K562 (cell line): ENCODE data around the gene SLC17A9. TPM values are rescaled to one million over a fixed set of nuclear protein-coding genes. Genes with fewer than 3 reads are reported as not detected.

Experiments used
- ATAC-seq: fragments of 200-7000 bp; cut with Tn5 transposase; 3 replicates; pipeline ENCODE4 v1.9.1; 2020; ENCODE audit warnings: moderate library complexity
- BruUV-seq: library from RNA; stranded (reverse); fragments of 400-500 nt; replicated peaks from 2 replicates; lab custom pipeline; 2021; lab: Mats Ljungman, UMichigan
- CTCF ChIA-PET: fragments of 300-600 bp; formaldehyde crosslinking; extraction: SDS; loops from one replicate; lab custom pipeline; 2021; ENCODE audit warnings: low intra/inter-chr PET ratio; lab: Yijun Ruan, JAX
- POLR2A ChIA-PET: fragments of 300-600, 350-650 bp; sonication (Branson Sonifier 250); formaldehyde crosslinking; extraction: SDS; loops from one replicate; lab custom pipeline; 2021; ENCODE audit warnings: antibody characterized with exemption, inconsistent platforms; lab: Yijun Ruan, JAX
- DNase-seq, 4 experiments: peaks; one replicate each; pipeline versions ENCODE4 v3.0.0 to v3.0.0-alpha.2; 2011 to 2018; ENCODE audit warnings: low spot score in 3 of 4, mixed read lengths in 3 of 4; ENCODE audit errors: extremely low read depth in 1 of 4
- FAIRE-seq: peaks from 2 replicates; lab custom pipeline; 2011; peaks lifted over from hg19 to GRCh38; lab: Jason Lieb, UNC
- H2AFZ ChIP-seq: 2 replicates; pipeline ENCODE4 v1.6.0; 2011; ENCODE audit warnings: low read depth, low read length, control low read depth, inconsistent platforms
- H3K27ac ChIP-seq: fragments of 200-600 bp; 3 replicates; pipeline ENCODE4 v1.8.0; 2011; ENCODE audit warnings: low read depth, mild to moderate bottlenecking, control low read depth, inconsistent platforms, low read length, moderate library complexity, mixed read lengths; ENCODE audit errors: extremely low read depth
- H3K27me3 ChIP-seq, 2 experiments: fragments of 300-600 bp in 1 of 2; 2 replicates in 1 of 2; 3 replicates in 1 of 2; pipeline versions ENCODE4 v1.6.0 to v1.8.0; 2011; ENCODE audit warnings: inconsistent platforms in 2 of 2, low read length in 2 of 2, mild to moderate bottlenecking in 1 of 2, mixed read lengths in 1 of 2, moderate library complexity in 1 of 2; ENCODE audit not compliant: control insufficient read depth in 2 of 2, insufficient read depth in 2 of 2
- H3K36me3 ChIP-seq: fragments of 300-600 bp; 3 replicates; pipeline ENCODE4 v1.8.0; 2011; ENCODE audit warnings: mild to moderate bottlenecking, low read length, inconsistent platforms; ENCODE audit not compliant: control insufficient read depth, insufficient read depth
- H3K4me1 ChIP-seq, 2 experiments: fragments of 200-600 bp in 1 of 2; replicated peaks in 1 of 2; 2 replicates in 1 of 2; 3 replicates in 1 of 2; pipeline versions ENCODE4 v1.5.1 to v1.8.0; 2011; ENCODE audit warnings: inconsistent platforms in 2 of 2, low read length in 2 of 2, mild to moderate bottlenecking in 1 of 2, mixed read lengths in 1 of 2, moderate library complexity in 1 of 2; ENCODE audit not compliant: control insufficient read depth in 2 of 2, insufficient read depth in 2 of 2
- H3K4me2 ChIP-seq: 2 replicates; pipeline ENCODE4 v1.6.1; 2011; ENCODE audit warnings: low read length, control low read depth, inconsistent platforms, mixed read lengths; ENCODE audit not compliant: insufficient read depth
- H3K4me3 ChIP-seq: fragments of 200-600 bp; sonication (generic), shearing (Covaris generic); 2 replicates; pipeline ENCODE4 v1.5.1; 2016; ENCODE audit warnings: control low read depth, inconsistent platforms
- H3K79me2 ChIP-seq: fragments of 200-600 bp; 3 replicates; pipeline ENCODE4 v1.8.0; 2011; ENCODE audit warnings: low read length, inconsistent platforms; ENCODE audit not compliant: control insufficient read depth, insufficient read depth
- H3K9ac ChIP-seq, 2 experiments: 2 replicates each; pipeline versions ENCODE4 v1.6.0 to v1.6.1; 2011; ENCODE audit warnings: low read depth in 2 of 2, low read length in 2 of 2, control low read depth in 1 of 2, inconsistent platforms in 1 of 2, mild to moderate bottlenecking in 1 of 2, mixed read lengths in 1 of 2; ENCODE audit not compliant: insufficient read depth in 1 of 2
- H3K9me1 ChIP-seq: one replicate; pipeline ENCODE4 v1.6.0; 2011; ENCODE audit warnings: inconsistent platforms, mild to moderate bottlenecking, low read length, moderate library complexity; ENCODE audit not compliant: control insufficient read depth, insufficient read depth
- H3K9me3 ChIP-seq: replicated peaks from 2 replicates; pipeline ENCODE4 v1.5.1; 2011; ENCODE audit warnings: low read depth, low read length, inconsistent platforms; ENCODE audit not compliant: control insufficient read depth, insufficient read depth
- H4K20me1 ChIP-seq: replicated peaks from 2 replicates; pipeline ENCODE4 v1.6.1; 2011; ENCODE audit warnings: low read length, inconsistent platforms, mixed read lengths; ENCODE audit not compliant: control insufficient read depth, insufficient read depth
- HMG20B ChIP-seq: fragments of 250-450 bp; sonication (Bioruptor Pico); IDR thresholded peaks from 2 replicates; pipeline ENCODE4 v1.5.0; 2021; ENCODE audit warnings: mild to moderate bottlenecking
- KDM1A ChIP-seq, 2 experiments: fragments of 450-650 bp; IDR thresholded peaks; 2 replicates each; pipeline ENCODE4 v1.6.1; 2016; ENCODE audit warnings: mild to moderate bottlenecking in 2 of 2
- ZHX1 ChIP-seq: fragments of 150-350 bp; conservative IDR thresholded peaks from 2 replicates; pipeline ENCODE4 v1.6.1; 2014; ENCODE audit warnings: low read length
- ZNF124 ChIP-seq: sonication (generic); formaldehyde crosslinking; IDR thresholded peaks from 2 replicates; pipeline ENCODE4 v1.8.1; 2022; ENCODE audit warnings: missing genetic modification reagents
- WGBS: fragments of 100-300 bp; shearing (Covaris generic); methylation state at CpG from one replicate; pipeline ENCODE4 v1.1.6; 2016; ENCODE audit warnings: low coverage, mixed read lengths; ENCODE audit not compliant: insufficient coverage; ENCODE audit errors: missing lambda C conversion rate; 5-methylcytosine and 5-hydroxymethylcytosine counted together
- in situ Hi-C: fragments of 300-500 bp; cut with MboI; formaldehyde crosslinking; loops from 4 replicates; pipeline ENCODE4 v1.15.0; 2018; ENCODE audit warnings: inconsistent platforms, mixed read lengths
- intact Hi-C: fragments of 100-400 bp; cut with micrococcal nuclease; formaldehyde crosslinking; loops from 2 replicates; pipeline ENCODE4 v1.14.2; 2022
- polyA plus RNA-seq, 8 experiments: library from polyadenylated mRNA; depleted of rRNA in 4 of 8; stranded (reverse) in 5 of 8; unstranded in 3 of 8; fragments of >200 nt; fragmentation: Nextera tagmentation in 2 of 8; fragmentation: Illumina TruSeq in 1 of 8; extraction: Ambion mirVana in 2 of 8; extraction: Trizol in 1 of 8; gene quantifications; 2 replicates each; pipeline versions ENCODE4 v1.2.1 to v1.2.3, GENCODE V29; 2011 to 2014; ENCODE audit warnings: inconsistent platforms in 1 of 8, missing spikeins in 1 of 8
- total RNA-seq, 7 experiments: library from RNA; depleted of rRNA in 6 of 7; stranded (reverse); fragments of >200 nt in 6 of 7; fragmentation: Illumina TruSeq in 2 of 7; extraction: Trizol in 2 of 7; gene quantifications; 2 replicates each; pipeline versions ENCODE4 v1.2.1 to v1.2.3, GENCODE V29; 2011 to 2021; ENCODE audit warnings: low replicate concordance in 1 of 7
- TF ChIP-seq, protein P1 (sequence below): fragments of 450-650 bp; IDR thresholded peaks from 2 replicates; pipeline ENCODE4 v1.6.1; 2016; ENCODE audit warnings: mild to moderate bottlenecking, moderate library complexity

Gene SLC17A9
- total and polyA plus RNA-seq, 9 of the 15 experiments (the other 6 are each of a cell fraction or from before 2014, with no cell fraction given): 0.04 to 0.31 TPM; not detected in 7

GRCh38 chr20:62957136-62958117 is 4.9 kb downstream of the SLC17A9 start:
- FAIRE-seq (no peak), ATAC-seq (no peak), DNase-seq (no peak)
- Histone ChIP-seq H3K9me3 (no peaks in the 10 kb centered on the region), H3K9ac (no peak overlapping the region), H3K27ac (no peak overlapping the region), H2AFZ (no peak overlapping the region), H3K27me3 (peaks cover 34 to 68% of the 10 kb centered on the region in 2 experiments), H3K9me1 (no peaks in the 10 kb centered on the region), H3K4me1 (peaks cover 3 to 60% of the 10 kb centered on the region in 2 experiments; a peak in 3 of 5 replicates), H3K36me3 (no peaks in the 10 kb centered on the region), H3K4me3 (no peak overlapping the region), H3K79me2 (no peaks in the 10 kb centered on the region), H4K20me1 (peaks cover 17% of the 10 kb centered on the region; the same call in 1 of the 2 replicates), H3K4me2 (no peak overlapping the region)
- intact Hi-C loops: no loop called here
- CTCF ChIA-PET: no interaction called here
- in situ Hi-C loops: no loop called here
- BruUV-seq: no TSS peak
- POLR2A ChIA-PET: interaction anchor here (0.5 to 1.0 kb wide), 4 partner anchors 8 to 16 kb away, joined by 3 to 5 read pairs (median 4); no protein-coding TSS in a partner anchor
- WGBS: 51% methylated on average over 35 of the region's 36 CpGs
- TF ChIP-seq ZNF124 (no peak), KDM1A (IDR thresholded peaks at IDR 0.05) (peak in 1 of 2 experiments; percentile 31; a peak in 1 of 4 replicates), ZHX1 (no peak), HMG20B (no peak)
- TF ChIP-seq, protein P1, sequence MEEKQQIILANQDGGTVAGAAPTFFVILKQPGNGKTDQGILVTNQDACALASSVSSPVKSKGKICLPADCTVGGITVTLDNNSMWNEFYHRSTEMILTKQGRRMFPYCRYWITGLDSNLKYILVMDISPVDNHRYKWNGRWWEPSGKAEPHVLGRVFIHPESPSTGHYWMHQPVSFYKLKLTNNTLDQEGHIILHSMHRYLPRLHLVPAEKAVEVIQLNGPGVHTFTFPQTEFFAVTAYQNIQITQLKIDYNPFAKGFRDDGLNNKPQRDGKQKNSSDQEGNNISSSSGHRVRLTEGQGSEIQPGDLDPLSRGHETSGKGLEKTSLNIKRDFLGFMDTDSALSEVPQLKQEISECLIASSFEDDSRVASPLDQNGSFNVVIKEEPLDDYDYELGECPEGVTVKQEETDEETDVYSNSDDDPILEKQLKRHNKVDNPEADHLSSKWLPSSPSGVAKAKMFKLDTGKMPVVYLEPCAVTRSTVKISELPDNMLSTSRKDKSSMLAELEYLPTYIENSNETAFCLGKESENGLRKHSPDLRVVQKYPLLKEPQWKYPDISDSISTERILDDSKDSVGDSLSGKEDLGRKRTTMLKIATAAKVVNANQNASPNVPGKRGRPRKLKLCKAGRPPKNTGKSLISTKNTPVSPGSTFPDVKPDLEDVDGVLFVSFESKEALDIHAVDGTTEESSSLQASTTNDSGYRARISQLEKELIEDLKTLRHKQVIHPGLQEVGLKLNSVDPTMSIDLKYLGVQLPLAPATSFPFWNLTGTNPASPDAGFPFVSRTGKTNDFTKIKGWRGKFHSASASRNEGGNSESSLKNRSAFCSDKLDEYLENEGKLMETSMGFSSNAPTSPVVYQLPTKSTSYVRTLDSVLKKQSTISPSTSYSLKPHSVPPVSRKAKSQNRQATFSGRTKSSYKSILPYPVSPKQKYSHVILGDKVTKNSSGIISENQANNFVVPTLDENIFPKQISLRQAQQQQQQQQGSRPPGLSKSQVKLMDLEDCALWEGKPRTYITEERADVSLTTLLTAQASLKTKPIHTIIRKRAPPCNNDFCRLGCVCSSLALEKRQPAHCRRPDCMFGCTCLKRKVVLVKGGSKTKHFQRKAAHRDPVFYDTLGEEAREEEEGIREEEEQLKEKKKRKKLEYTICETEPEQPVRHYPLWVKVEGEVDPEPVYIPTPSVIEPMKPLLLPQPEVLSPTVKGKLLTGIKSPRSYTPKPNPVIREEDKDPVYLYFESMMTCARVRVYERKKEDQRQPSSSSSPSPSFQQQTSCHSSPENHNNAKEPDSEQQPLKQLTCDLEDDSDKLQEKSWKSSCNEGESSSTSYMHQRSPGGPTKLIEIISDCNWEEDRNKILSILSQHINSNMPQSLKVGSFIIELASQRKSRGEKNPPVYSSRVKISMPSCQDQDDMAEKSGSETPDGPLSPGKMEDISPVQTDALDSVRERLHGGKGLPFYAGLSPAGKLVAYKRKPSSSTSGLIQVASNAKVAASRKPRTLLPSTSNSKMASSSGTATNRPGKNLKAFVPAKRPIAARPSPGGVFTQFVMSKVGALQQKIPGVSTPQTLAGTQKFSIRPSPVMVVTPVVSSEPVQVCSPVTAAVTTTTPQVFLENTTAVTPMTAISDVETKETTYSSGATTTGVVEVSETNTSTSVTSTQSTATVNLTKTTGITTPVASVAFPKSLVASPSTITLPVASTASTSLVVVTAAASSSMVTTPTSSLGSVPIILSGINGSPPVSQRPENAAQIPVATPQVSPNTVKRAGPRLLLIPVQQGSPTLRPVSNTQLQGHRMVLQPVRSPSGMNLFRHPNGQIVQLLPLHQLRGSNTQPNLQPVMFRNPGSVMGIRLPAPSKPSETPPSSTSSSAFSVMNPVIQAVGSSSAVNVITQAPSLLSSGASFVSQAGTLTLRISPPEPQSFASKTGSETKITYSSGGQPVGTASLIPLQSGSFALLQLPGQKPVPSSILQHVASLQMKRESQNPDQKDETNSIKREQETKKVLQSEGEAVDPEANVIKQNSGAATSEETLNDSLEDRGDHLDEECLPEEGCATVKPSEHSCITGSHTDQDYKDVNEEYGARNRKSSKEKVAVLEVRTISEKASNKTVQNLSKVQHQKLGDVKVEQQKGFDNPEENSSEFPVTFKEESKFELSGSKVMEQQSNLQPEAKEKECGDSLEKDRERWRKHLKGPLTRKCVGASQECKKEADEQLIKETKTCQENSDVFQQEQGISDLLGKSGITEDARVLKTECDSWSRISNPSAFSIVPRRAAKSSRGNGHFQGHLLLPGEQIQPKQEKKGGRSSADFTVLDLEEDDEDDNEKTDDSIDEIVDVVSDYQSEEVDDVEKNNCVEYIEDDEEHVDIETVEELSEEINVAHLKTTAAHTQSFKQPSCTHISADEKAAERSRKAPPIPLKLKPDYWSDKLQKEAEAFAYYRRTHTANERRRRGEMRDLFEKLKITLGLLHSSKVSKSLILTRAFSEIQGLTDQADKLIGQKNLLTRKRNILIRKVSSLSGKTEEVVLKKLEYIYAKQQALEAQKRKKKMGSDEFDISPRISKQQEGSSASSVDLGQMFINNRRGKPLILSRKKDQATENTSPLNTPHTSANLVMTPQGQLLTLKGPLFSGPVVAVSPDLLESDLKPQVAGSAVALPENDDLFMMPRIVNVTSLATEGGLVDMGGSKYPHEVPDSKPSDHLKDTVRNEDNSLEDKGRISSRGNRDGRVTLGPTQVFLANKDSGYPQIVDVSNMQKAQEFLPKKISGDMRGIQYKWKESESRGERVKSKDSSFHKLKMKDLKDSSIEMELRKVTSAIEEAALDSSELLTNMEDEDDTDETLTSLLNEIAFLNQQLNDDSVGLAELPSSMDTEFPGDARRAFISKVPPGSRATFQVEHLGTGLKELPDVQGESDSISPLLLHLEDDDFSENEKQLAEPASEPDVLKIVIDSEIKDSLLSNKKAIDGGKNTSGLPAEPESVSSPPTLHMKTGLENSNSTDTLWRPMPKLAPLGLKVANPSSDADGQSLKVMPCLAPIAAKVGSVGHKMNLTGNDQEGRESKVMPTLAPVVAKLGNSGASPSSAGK: no peak
